NCI-H510A treated with DMSO at 0.1 percent for 48 hours (cell line): ENCODE measurements around the gene TRIM67.
A peak's percentile ranks its signal among the peaks of the same experiment; 100 is the strongest.
"Not testable (repeated sequence)": the region's sequence is repeated elsewhere in the genome, so short reads cannot be mapped to it uniquely, and the experiment has no call there.

Experiments
- DNase-seq: peaks from one replicate; lab custom pipeline; 2025; lab: John Stamatoyannopoulos, UW

Gene TRIM67

GRCh38 chr1:231161667-231162296, at the start of gene TRIM67:
Gene TRIM67, plus strand, starts transcription at chr1:231162058. Its CDS starts 912 bp downstream, at chr1:231162970.
- peak; percentile 76 for DNase-seq

GRCh38 chr1:231116738-231117137, 45.1 kb upstream of the TRIM67 start:
- no peak for DNase-seq

- DNase-seq: no peak
Measured at GRCh38 chr1:231118704-231119453, 43.0 kb upstream of the TRIM67 start.

- DNase-seq: no peak
Measured at GRCh38 chr1:231121533-231121932, 40.3 kb upstream of the TRIM67 start.

GRCh38 chr1:231122143-231122542, 39.7 kb upstream of the TRIM67 start:
- no peak for DNase-seq

GRCh38 chr1:231124746-231125145, 37.1 kb upstream of the TRIM67 start:
- no peak for DNase-seq

- DNase-seq: no peak
Measured at GRCh38 chr1:231125972-231126580, 35.8 kb upstream of the TRIM67 start.

GRCh38 chr1:231127106-231127505, 34.8 kb upstream of the TRIM67 start:
- not testable (repeated sequence) for DNase-seq

GRCh38 chr1:231128471-231128870, 33.4 kb upstream of the TRIM67 start:
- DNase-seq: not testable (repeated sequence)

GRCh38 chr1:231130544-231130943, 31.3 kb upstream of the TRIM67 start:
- no peak for DNase-seq

- DNase-seq: not testable (repeated sequence)
Measured at GRCh38 chr1:231132591-231132990, 29.3 kb upstream of the TRIM67 start.

GRCh38 chr1:231134624-231135023, 27.2 kb upstream of the TRIM67 start:
- no peak for DNase-seq

GRCh38 chr1:231138236-231138635, 23.6 kb upstream of the TRIM67 start:
- DNase-seq: no peak

GRCh38 chr1:231139125-231139649, 22.7 kb upstream of the TRIM67 start:
- no peak for DNase-seq

- DNase-seq: no peak
Measured at GRCh38 chr1:231139659-231140654, 21.9 kb upstream of the TRIM67 start.

GRCh38 chr1:231144416-231145193, 17.3 kb upstream of the TRIM67 start:
- no peak for DNase-seq

GRCh38 chr1:231147896-231148295, 14.0 kb upstream of the TRIM67 start:
- DNase-seq: no peak

GRCh38 chr1:231151811-231152210, 10.0 kb upstream of the TRIM67 start:
- DNase-seq: no peak

GRCh38 chr1:231153726-231154125, 8.1 kb upstream of the TRIM67 start:
- DNase-seq: peak; percentile 80

GRCh38 chr1:231155808-231156207, 6.0 kb upstream of the TRIM67 start:
- no peak for DNase-seq

GRCh38 chr1:231157311-231157710, 4.5 kb upstream of the TRIM67 start:
- no peak for DNase-seq
